Mucosa of rectum (tissue), 2 donors: ENCODE data around the gene CREBBP.

Source experiments
- H3K27ac ChIP-seq, 2 donors: one replicate each; pipeline ENCODE4 v1.7.0; 2013; ENCODE audit warnings: inconsistent platforms in 2 of 2, low read depth in 2 of 2, low read length in 2 of 2
- H3K27me3 ChIP-seq, 2 donors: one replicate each; pipeline ENCODE4 v1.7.0; 2013; ENCODE audit warnings: low read length in 2 of 2; ENCODE audit not compliant: control insufficient read depth in 2 of 2, insufficient read depth in 2 of 2
- H3K36me3 ChIP-seq, 2 donors: one replicate each; pipeline ENCODE4 v1.7.0; 2013; ENCODE audit warnings: low read length in 2 of 2; ENCODE audit not compliant: control insufficient read depth in 2 of 2, insufficient read depth in 2 of 2
- H3K4me1 ChIP-seq, 2 donors: one replicate each; pipeline ENCODE4 v1.7.0; 2013; ENCODE audit warnings: low read length in 2 of 2, mild to moderate bottlenecking in 1 of 2; ENCODE audit not compliant: control insufficient read depth in 2 of 2, insufficient read depth in 2 of 2
- H3K4me3 ChIP-seq, 2 donors: one replicate each; pipeline ENCODE4 v1.7.0; 2013; ENCODE audit warnings: low read length in 2 of 2
- H3K9ac ChIP-seq, 2 donors: one replicate each; pipeline ENCODE4 v1.7.0; 2013; ENCODE audit warnings: low read length in 2 of 2, low read depth in 1 of 2, mild to moderate bottlenecking in 1 of 2
- H3K9me3 ChIP-seq, 2 donors: one replicate each; pipeline ENCODE4 v1.7.0; 2013; ENCODE audit warnings: low read length in 2 of 2; ENCODE audit not compliant: control insufficient read depth in 2 of 2
- donor health status: healthy.
- donor health status: Normal muscosa, but diverticular disease.

Gene CREBBP

GRCh38 chr16:3690470-3690928, 190.0 kb downstream of the CREBBP start:
- no peaks in the 10 kb centered on the region for H3K27me3 ChIP-seq
- H3K4me3 ChIP-seq: peak overlapping the region; percentile 17 to 63
- H3K9ac ChIP-seq: peak overlapping the region; percentile 14 to 32
- peaks cover 11 to 19% of the 10 kb centered on the region in 2 donors for H3K36me3 ChIP-seq
- peak overlapping the region in 1 of 2 donors; percentile 23 for H3K27ac ChIP-seq
- peaks cover 5 to 6% of the 10 kb centered on the region in 2 donors for H3K4me1 ChIP-seq
- H3K9me3 ChIP-seq: no peaks in the 10 kb centered on the region

DNA sequence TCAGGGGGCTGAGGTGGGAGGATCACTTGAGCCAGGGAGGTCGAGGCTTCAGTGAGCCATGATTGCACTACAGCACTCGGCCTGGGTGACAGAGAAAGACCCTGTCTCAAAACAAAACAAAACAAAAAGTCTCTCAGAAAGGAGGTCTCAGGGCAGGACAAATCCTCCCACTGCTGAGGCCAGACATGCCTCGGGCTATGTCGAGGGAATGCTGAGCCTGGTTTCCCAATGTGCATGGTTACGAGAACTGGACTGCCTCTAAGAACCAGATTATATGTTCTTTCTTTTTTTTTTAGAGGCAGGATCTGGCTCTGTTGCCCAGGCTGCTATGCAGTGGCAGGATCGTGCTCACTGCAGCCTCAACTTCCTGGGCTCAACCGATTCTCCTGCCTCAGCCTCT, 190.8 kb downstream of the CREBBP start:
- peaks cover 5 to 6% of the 10 kb centered on the region in 2 donors for H3K4me1 ChIP-seq
- no peaks in the 10 kb centered on the region for H3K9me3 ChIP-seq
- H3K27me3 ChIP-seq: no peaks in the 10 kb centered on the region
- H3K4me3 ChIP-seq: no peak overlapping the region
- H3K27ac ChIP-seq: no peak overlapping the region
- no peak overlapping the region for H3K9ac ChIP-seq
- peaks cover 15 to 24% of the 10 kb centered on the region in 2 donors for H3K36me3 ChIP-seq

GRCh38 chr16:3687792-3688191, 192.7 kb downstream of the CREBBP start:
- H3K4me3 ChIP-seq: no peak overlapping the region
- no peak overlapping the region for H3K27ac ChIP-seq
- no peak overlapping the region for H3K9ac ChIP-seq
- no peaks in the 10 kb centered on the region for H3K27me3 ChIP-seq
- H3K36me3 ChIP-seq: peaks cover 15 to 25% of the 10 kb centered on the region in 2 donors
- H3K9me3 ChIP-seq: no peaks in the 10 kb centered on the region
- H3K4me1 ChIP-seq: peaks cover 5 to 6% of the 10 kb centered on the region in 2 donors

DNA sequence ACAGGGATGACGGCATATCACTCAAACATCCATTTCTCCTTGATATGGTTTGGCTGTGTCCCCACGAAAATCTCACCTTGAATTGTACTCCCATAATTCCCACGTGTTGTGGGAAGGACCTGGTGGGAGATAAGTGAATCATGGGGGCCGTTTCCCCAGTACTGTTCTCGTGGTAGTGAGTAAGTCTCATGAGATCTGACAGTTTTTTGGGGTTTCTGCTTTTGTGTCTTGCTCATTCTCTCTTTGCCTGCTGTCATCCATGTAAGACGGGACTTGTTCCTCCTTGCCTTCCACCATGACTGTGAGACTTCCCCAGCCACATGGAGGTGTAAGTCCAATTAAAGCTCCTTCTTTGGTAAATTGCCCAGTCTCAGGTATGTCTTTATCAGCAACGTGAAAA, 193.5 kb downstream of the CREBBP start:
- Histone ChIP-seq H3K9ac (no peak overlapping the region), H3K27me3 (no peaks in the 10 kb centered on the region), H3K36me3 (peaks cover 15 to 25% of the 10 kb centered on the region in 2 donors), H3K4me3 (no peak overlapping the region), H3K27ac (no peak overlapping the region), H3K9me3 (no peaks in the 10 kb centered on the region), H3K4me1 (peaks cover 5 to 6% of the 10 kb centered on the region in 2 donors)

- H3K9ac ChIP-seq: no peak overlapping the region
- no peaks in the 10 kb centered on the region for H3K27me3 ChIP-seq
- H3K36me3 ChIP-seq: peaks cover 31 to 35% of the 10 kb centered on the region in 2 donors
- no peaks in the 10 kb centered on the region for H3K4me1 ChIP-seq
- no peak overlapping the region for H3K4me3 ChIP-seq
- H3K27ac ChIP-seq: no peak overlapping the region
- no peaks in the 10 kb centered on the region for H3K9me3 ChIP-seq
Observed at GRCh38 chr16:3681206-3681605, 199.3 kb downstream of the CREBBP start.

DNA sequence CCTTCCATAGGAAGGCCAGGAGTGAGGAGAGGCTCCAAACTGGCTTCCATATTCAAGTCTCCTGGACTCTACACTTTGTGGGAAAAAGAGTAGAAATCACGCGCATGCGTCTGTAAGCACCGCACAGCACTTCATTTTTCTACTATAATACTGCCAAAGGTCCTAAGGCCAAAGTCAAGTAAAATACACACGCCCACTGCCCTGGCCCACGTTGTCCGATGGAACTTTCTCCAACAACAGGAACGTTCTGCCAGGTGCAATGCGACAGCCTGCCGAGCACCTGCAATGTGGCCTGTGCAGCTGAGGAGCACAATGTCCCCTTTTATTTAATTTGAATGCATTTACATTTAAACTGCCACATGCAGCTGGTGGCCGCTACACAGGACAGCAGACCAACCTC, 202.5 kb downstream of the CREBBP start:
- no peaks in the 10 kb centered on the region for H3K27me3 ChIP-seq

GRCh38 chr16:3675601-3676130, 204.8 kb downstream of the CREBBP start:
- H3K9ac ChIP-seq: no peak overlapping the region
- peaks cover 44 to 51% of the 10 kb centered on the region in 2 donors for H3K36me3 ChIP-seq
- H3K4me1 ChIP-seq: no peaks in the 10 kb centered on the region
- H3K9me3 ChIP-seq: no peaks in the 10 kb centered on the region
- no peak overlapping the region for H3K27ac ChIP-seq
- H3K27me3 ChIP-seq: no peaks in the 10 kb centered on the region
- H3K4me3 ChIP-seq: no peak overlapping the region

More for the DNA sequence above, 202.5 kb downstream of the CREBBP start:
- H3K27ac ChIP-seq: no peak overlapping the region
- H3K9ac ChIP-seq: no peak overlapping the region
- H3K9me3 ChIP-seq: no peaks in the 10 kb centered on the region
- no peak overlapping the region for H3K4me3 ChIP-seq
- peaks cover 39 to 46% of the 10 kb centered on the region in 2 donors for H3K36me3 ChIP-seq
- no peaks in the 10 kb centered on the region for H3K4me1 ChIP-seq
